LoVo (cell line): ENCODE measurements around the gene MYCBPAP.

Experiments
- DNase-seq: peaks from one replicate; pipeline ENCODE4 v3.0.0-alpha.2; 2016; ENCODE audit warnings: low spot score

MYCBPAP gene

DNA sequence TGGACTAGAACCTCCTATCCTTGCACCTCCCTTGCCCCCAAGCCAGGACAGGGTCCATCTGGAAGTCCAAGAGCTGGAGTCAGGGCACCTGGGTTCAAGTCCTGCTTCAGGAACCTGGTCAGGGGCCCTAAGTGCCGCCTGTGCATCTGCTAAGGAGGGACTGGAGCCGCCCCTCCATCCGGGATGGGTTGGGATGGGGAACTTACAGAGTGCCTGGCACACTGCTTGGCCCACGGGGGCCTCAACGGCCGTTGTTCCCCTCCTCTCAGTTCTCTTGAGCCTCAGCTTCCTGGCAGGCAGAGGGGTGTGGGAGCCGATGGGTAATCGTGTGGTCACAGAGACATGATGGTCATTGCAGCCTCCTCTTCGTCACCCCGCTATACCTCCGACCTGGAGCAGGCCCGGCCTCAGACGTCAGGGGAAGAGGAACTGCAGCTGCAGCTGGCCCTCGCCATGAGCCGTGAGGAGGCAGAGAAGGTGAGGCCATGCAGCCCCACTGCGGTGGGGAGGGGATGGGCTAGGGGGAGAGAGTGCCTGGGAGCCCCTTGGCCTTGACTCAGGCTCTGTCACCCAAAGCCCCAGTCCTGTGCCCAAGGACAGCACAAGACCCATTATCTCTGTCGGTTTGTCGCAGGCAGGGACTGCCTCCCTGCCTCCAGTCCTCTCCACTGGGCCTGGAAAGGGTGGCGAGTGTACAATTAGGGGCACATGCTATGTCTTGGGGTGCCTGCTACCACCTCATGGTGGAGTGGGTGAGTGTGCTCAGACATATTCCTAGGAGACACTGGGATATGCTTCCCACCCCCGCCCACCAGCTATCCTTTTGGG lies 29.7 kb downstream of the MYCBPAP start:
- DNase-seq, result no peak

DNA sequence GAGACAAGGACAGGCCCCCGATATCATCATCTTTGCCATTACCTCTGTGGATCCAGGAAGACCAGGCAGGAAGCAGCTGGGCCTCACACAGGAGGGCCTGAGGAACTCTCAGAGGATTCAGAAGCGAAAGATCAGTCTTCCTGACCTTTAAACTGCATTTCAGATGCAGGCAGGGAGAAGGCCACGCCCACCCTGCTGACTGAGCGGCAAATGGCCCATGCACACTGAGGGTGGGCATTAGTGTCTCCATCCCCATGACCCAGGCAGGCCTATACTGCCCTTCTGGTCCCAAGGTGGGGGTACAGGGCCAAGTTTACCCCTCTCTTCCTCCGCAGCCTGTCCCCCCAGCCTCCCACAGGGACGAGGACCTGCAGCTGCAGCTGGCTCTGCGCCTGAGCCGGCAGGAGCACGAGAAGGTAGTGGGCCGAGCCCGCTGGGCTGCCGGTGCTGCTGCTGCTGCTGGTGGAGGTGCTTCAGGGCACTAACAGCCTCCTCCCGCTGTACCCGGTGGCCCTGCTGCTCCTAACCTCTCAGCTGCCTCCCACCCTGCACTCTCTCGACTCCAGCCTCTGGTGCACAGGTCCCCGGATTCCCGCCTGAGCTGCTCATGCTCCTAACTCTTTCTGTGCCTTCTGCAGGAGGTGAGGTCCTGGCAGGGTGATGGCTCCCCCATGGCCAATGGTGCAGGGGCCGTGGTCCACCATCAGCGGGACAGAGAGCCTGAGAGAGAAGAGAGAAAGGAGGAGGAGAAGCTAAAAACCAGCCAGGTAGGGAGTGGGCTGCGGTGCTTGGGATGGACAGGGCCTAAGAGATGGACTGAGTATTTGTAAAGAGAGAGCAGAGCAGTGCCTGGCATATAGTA lies 30.5 kb downstream of the MYCBPAP start:
- no peak for DNase-seq

DNA sequence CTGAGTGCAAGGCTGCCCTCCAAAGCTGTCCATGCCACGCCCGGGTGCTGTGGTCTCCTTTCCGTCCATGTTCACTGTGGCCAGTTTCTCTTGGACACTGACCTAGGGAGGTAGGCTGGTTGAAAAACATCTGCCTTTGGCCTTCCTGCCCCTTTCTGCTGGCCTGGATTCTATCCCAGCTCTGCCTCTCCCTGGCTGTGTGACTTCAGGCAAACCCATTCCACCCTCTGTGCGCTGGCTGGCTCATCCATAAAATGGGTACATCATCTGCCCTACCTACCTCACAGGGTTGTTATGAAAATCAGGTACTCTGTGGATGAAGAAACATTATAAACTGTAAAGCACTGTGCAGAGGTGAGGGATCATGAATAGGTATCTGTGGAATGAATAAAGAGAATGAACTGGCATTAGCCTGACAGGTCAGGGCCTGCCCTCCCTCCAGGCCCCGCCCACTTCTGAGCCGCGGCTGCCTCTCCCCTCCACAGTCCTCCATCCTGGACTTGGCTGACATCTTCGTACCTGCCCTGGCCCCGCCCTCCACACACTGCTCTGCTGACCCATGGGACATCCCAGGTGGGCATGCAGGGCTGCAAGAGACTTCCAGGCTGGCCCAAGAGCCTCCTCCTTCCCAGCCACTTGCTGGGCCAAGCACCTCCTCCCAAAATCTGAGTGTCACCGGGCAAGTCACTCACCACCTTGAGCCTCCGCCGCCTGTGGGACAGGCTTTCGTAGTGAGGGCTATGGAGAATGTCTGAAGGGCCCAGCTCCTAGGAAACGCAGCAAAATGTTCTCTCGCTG lies 31.7 kb downstream of the MYCBPAP start:
- DNase-seq, result peak; percentile 66

DNA sequence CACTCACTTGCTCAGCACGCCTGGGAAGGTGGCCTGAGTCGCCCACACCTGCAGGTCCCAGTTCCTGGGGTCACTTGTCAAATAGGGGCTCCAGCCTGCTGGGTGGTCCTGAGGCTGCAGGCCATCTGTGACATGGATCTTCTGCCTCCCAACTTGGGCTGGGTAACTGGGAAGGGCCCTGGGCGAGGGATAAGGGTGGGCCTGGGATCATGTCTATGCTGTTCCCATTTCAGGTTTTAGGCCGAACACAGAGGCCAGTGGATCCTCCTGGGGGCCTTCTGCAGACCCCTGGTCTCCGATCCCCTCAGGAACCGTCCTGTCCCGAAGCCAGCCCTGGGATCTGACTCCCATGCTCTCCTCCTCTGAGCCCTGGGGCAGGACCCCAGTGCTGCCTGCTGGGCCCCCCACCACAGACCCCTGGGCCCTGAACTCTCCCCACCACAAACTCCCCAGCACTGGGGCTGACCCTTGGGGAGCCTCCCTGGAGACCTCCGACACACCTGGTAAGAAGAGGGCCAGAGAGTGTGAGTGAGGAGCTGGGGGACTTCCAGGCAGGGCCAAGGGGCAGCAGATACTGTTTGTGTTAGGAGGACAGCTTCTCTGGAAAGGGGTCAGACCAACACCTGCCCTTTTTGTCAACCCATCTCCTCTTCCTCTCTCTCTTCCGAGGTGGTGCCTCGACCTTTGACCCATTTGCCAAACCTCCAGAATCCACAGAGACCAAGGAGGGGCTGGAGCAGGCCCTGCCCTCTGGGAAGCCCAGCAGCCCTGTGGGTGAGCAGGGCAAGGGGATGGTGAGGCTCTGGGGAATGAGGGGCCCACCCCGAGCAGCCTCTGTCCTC lies 32.5 kb downstream of the MYCBPAP start:
- no peak for DNase-seq

DNA sequence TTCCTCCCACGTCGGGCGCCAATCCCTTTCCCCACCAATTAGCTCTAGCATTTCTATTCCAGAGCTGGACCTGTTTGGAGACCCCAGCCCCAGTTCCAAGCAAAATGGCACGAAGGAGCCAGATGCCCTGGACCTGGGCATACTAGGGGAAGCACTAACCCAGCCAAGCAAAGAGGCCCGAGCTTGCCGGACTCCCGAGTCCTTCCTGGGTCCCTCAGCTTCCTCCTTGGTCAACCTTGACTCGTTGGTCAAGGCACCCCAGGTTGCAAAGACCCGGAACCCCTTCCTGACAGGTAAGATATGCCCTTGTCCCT lies 33.1 kb downstream of the MYCBPAP start:
- no peak for DNase-seq

DNA sequence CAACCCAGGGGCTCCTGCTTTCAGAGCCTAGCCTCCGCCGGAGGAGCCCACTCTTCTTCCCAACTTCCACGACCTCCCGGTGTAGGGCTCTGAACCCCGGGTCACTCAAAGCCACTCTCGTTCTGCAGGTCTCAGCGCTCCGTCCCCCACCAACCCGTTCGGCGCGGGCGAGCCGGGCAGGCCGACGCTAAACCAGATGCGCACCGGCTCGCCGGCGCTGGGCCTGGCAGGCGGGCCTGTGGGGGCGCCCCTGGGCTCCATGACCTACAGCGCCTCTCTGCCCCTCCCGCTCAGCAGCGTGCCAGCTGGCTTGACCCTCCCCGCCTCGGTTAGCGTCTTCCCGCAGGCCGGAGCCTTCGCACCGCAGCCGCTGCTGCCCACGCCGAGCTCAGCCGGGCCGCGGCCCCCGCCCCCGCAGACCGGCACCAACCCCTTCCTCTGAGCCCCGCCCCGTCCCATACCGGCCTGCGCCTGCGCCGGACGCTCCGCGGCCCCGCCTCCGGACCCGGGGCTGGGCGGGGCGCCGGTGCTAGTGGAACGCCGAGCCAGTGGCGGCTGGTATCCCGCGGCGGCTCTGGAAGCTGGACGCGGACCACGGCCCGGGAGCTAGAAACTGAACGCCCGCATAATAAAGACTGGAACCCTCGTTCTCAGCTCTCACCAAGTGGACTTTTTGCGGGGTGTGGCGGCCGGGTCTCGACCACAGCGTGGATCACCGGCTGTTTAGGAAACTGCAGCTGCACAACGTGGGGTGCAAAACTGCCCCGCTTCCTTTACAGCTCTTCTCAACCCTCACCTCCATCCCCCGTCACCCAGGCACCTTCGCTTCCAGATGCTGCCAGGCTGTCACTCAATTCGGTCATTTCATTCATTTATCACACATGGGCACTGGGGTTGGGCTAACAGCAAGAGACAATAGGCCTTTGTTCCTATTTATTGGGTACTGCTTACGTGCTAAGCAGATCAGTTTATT lies 33.8 kb downstream of the MYCBPAP start:
- DNase-seq, result peak; percentile 84

DNA sequence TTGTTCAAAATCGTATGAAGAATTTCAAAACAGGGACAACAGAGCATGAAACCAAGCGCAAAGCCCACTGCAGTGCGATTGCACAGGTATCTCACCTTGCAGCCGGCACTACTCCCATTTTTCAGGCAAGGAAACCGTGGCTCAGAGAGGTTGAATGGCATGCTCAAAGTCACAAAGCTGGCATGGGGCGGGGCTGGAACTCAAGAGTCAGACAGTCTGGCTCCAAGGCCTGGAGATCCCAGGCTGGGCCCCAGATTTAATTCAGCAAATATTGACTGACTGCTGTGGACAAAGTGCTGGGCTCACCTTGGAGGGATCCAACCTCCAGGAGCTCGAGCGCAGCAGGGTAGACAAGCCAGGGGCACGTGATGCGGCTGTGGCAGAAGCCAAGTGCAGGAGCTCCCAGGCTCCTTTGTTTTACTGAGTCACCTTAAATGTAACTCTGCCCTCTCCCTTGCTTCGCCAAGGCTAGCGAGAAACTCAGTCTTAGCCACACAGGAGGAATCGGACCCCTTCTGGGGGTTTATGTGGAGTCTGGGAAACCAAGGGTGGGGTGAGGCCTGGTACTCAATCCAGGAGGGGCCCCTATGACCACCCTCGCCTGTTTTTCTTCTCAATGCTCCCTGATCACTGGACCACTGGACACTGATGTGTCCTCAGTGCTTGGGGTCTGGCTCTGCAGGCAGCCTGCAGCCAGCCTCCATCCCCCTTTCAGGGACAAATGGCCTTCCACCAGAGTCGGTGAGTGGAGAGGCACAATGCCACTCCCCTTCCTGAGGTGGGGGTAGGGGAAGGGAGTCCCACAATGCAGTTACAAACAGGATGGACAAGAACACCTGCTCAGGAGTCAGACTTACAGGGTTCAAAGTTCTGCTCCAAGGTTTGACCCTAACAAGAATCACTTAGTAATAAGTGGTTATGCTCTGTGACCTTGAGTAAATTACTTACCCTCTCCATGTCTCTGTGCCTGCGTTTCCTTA lies 34.8 kb downstream of the MYCBPAP start:
- DNase-seq, result peak; percentile 52

DNA sequence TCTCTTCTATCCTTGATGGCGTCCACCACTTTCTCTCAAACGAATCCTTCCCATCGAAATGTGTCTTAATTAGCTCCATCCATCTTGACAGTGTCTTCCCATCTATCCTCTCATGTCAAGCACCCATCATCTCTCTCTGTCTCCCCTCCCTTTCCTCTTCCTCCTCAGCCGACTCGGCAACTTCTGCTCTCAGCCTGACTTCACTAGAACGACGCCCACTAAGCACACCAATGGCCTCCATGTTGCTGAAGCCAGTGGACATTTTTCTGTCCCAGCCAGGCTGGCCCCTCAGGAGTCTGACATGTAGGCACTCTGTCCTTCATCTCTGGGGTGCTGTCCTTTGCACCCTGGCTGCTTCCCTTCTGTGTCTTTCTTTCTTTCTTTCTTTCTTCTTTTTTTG lies 36.3 kb downstream of the MYCBPAP start:
- no peak for DNase-seq

DNA sequence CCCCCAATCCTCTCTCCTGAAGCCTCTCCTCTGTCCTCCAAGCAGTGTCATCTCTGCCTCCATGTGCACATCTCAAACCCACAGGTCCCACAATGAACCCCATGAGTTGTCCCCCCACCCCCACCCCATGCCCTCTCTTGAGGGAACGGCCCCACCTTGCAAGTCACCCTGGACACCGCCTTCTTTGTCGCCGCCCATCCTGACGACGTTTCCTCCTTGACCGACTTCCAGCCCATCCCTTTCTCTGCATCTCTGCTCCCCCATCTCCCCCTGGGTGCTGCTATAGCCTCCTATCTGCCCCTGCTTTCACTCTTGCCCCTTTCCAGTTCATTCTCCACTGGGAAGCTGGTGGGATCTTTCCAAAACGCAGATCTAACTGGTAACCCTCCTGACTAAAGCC lies 37.1 kb downstream of the MYCBPAP start:
- no peak for DNase-seq

DNA sequence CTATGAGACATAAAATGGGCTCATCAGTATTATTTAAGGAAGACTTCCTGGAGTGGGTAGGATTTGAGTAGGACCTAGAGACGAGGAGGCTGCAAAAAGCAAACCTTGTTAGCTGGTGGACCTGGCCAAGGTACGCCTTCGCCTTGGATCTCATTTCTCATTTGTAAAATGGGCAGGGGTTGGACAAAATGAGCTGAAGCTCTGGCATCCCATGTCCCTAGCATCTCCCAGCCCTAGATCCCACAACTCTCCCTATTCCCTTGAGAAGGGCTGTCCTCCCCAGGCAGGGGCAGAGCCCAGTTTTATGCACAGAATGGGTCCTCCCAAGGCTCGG lies 38.4 kb downstream of the MYCBPAP start:
- no peak for DNase-seq

DNA sequence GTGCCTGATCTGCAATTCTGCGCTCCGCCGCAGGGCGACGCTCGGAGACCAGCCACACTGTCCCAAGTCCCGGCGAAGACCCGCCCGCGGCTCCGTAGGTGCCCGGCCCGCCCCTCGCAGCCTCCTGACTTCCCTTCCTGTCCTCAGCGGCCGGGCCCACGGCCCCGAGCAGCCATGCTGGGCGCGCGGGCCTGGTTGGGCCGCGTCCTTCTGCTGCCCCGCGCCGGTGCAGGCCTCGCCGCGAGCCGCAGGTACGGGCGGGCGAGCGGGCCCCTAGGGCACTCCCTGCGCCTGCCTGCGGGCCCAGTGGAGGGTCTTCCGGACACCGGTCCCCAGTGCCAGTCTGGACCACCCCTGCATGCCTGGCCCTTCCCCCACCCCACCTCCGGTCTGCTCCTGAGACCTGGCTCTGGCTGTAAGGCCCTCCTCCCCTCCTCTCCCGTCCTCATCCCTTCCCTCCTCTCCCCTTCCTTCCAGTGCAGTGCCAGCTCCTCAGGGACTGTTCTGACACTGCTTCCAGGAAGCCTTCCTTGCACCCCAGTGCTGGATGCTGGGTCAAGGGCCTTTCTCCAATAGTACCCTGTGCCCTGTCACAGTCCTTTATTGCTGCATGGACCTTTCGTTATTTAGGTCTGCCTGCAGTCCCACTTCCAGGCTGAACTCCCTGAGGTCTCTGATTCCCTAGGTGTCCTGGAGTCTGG lies 38.9 kb downstream of the MYCBPAP start, which contains the start of gene SPATA20:
SPATA20 (plus strand) TSS at position 140 of the 701 bp plus-strand sequence; CDS start at position 175, 35 bp downstream.
- peak; percentile 90 for DNase-seq

DNA sequence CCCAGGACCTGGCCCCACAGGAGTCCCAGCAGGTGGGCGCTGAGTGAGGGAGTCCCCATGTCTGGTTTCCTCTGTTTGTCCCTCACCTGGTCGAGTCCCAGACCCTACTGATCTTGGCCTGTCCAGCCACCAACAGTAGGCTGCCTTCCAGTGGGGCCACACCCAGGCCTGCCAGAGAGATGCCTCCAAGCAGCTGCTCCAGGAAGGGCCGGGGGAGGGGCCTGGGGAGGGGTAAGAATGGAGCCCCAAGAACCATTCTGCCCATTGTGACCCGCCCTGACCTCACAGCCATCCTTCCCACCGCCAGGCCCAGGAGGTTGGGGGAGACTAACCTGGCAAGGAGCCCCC lies 39.5 kb downstream of the MYCBPAP start:
- DNase-seq, result no peak

DNA sequence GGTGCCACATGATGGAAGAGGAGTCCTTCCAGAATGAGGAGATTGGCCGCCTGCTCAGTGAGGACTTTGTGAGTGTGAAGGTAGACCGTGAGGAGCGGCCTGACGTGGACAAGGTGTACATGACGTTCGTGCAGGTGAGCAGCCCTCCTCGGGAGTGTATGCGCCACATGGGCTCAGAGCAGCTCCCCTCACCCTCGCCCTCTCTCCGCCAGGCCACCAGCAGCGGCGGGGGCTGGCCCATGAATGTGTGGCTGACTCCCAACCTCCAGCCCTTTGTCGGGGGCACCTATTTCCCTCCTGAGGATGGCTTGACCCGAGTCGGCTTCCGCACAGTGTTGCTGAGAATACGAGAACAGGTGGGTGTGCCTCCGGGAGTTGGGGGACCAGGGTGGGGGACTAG lies 40.6 kb downstream of the MYCBPAP start:
- no peak for DNase-seq

DNA sequence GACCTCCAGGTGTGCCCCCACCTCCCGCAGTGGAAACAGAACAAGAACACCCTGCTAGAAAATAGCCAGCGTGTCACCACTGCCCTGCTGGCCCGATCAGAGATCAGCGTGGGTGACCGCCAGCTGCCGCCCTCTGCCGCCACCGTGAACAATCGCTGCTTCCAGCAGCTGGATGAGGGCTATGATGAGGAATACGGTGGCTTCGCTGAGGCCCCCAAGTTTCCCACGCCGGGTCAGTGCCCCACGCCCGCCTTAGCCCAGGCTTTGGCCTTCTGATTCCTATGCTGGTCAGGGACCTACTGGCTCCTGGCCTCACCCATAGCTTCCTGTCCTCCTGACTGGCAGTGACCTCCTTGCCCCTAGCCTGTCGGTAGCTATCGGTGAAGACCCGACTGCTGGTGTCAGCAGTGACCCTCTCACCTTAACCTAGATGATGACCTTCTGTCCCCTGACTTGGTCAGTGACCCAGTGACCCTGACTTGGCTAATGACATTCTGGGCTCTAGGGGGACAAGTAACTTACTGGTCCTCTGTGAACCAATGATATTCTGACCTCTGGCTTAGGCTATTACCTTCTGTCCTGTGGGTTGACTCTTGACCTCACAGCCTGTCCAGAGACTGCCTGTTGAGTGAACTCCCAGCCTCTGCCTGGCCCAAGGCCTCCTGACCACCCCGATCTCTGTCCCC lies 41.2 kb downstream of the MYCBPAP start:
- no peak for DNase-seq

DNA sequence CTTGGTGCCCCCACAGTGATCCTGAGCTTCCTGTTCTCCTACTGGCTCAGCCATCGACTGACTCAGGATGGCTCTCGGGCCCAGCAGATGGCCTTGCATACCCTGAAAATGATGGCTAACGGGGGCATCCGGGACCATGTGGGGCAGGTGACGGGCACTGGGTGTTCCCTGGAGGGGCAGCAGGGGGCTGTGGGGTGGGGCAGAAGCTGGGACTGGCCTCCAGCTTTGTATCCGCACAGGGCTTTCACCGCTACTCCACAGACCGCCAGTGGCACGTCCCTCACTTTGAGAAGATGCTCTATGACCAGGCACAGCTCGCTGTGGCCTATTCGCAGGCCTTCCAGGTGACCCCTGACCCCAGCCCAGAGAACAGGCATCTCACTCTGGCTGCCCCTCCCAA lies 41.7 kb downstream of the MYCBPAP start:
- DNase-seq, result no peak

DNA sequence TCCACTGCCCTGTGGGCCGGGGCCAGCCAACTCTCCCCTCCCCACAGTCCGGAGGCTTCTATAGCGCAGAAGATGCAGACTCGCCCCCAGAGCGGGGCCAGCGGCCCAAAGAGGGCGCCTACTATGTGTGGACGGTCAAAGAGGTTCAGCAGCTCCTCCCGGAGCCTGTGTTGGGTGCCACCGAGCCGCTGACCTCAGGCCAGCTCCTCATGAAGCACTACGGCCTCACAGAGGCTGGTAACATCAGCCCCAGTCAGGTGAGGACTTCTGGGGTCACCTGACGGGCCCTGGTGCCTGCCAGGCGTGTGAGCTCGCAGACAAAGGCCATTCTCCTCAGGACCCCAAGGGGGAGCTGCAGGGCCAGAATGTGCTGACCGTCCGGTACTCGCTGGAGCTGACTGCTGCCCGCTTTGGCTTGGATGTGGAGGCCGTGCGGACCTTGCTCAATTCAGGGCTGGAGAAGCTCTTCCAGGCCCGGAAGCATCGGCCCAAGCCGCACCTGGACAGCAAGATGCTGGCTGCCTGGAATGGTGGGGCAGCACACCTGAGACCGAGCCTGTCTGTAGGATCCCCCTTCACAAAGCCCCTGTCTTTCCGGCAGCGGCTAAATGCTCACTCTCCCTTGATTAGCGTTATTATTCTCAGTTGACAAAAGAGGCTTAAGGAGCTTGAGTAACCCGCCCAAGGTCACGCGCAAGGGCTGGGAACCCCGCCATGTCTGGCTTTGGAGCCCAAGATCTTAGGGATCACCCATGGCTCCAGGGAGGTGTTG lies 42.6 kb downstream of the MYCBPAP start:
- no peak for DNase-seq

DNA sequence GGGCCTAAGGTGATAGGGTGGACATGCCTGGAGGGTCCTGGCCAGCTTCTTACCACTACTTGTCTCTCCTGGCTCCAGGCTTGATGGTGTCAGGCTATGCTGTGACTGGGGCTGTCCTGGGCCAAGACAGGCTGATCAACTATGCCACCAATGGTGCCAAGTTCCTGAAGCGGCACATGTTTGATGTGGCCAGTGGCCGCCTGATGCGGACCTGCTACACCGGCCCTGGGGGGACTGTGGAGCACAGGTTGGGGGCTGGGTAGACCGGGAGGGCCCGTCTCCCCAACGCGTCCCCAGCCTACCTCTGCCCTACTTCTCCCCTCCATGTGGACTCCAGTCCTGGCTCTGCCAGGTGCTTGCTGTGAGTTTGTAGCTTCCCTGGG lies 43.2 kb downstream of the MYCBPAP start:
- no peak for DNase-seq
